SU-DHL-6 (cell line): ENCODE results near the gene LRRC7.

Source experiments
- CTCF ChIP-seq: fragments of 200-600 bp; sonication (generic); IDR thresholded peaks from one replicate; pipeline ENCODE4 v1.5.1; 2017; ENCODE audit warnings: antibody characterized with exemption, mild to moderate bottlenecking, low read length, moderate library complexity; ENCODE audit not compliant: insufficient read depth, poor library complexity, severe bottlenecking
- EZH2phosphoT487 ChIP-seq: fragments of 200-600 bp; sonication (generic), shearing (Covaris generic); conservative IDR thresholded peaks from 2 replicates; pipeline ENCODE4 v1.6.1; 2018; ENCODE audit warnings: mild to moderate bottlenecking, antibody characterized with exemption, low read length, moderate library complexity, mixed read lengths

GRCh38 chr1:69523461-69523860 lies 44.3 kb upstream of the LRRC7 start:
- TF ChIP-seq CTCF (no peak), EZH2phosphoT487 (no peak)
